HCEC 1CT (cell line): ENCODE results near the gene DCLRE1C.
"Not testable (repeated sequence)": the region's sequence is repeated elsewhere in the genome, so short reads cannot be mapped to it uniquely, and the experiment has no call there.

Experiments
- DNase-seq: peaks from one replicate; pipeline ENCODE4 v3.0.0-alpha.2; 2017

The DCLRE1C gene

DNA sequence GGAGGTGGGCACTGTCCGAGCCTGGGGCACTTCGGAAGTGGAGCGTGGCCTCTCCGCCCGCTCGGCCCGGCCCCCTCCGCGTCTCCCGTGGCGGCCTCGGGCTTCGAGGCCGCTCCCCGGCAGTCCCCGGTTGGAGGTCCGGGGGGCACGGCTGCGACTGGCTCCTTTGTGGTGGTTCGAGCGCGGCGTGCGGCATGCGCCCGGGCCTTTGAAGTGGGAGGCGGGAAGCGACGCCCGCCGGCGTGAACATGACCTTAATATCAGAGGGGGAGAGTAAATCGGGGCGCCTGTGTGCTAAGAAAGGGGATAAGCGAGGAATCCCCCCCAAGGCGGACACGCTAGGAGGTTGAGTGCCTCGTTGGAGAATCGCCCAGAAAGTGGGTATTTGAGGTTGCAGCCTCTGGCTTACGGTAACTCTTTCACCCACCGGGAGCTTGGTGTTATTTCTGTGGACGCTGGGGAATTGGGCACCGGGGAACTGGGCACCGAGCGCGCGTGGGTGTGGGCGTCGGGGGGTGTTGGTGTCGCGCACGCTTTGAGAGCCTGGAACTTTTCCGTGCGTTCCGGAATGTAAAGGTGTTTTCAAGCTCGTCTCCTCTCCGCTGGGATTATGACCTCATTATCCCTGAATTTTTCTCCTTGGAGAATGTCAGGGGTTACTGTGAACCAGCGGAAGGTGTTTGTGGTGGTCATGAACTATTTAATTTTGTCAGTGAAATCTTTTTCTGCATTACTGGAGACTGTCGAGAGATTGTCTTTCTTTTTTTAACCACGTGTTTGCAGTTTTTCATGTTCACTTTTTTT, 74.6 kb downstream of the DCLRE1C start:
- DNase-seq: peak; percentile 21

DNA sequence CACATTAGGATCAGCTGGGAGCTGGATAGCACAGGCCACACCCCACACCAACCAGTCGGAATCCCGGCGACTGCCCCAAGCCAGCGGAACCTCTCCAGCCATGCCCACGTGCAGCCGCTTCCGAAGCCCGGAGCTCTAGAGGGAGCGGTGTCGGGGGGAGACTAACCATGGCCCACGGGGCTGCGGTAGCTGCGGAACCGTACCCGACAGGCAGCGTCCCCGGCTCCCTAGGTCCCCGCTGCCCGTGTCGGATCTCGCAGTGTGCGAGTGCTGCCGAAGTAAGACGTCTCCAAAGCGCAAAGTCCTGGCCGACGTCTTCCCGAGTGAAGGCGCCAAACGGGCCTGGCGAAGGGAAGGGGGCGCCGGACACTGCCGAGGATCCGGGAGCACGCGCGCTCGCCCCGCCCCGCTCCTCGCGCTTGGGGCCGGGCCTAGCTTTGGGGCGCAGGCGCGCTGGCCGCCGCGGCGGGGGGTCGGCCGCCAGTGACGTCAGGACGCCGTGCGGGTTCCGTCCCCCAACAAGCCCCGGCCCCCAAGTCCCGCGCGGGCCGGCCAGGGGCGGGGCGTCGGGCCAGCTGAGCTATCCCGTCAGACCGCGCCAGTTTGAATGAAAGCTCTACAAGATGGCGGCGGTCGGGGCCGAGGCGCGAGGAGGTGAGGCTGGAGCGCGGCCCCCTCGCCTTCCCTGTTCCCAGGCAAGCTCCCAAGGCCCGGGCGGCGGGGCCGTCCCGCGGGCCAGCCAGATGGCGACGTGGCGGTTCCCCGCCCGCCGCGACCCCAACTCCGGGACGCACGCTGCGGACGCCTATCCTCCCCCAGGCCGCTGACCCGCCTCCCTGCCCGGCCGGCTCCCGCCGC, 75.4 kb downstream of the DCLRE1C start, which contains the start of gene SUV39H2:
Gene SUV39H2, plus strand, starts transcription at position 601 of the 858 bp plus-strand sequence. Its CDS starts 23 bp downstream, at position 624.
- DNase-seq: peak; percentile 93

DNA sequence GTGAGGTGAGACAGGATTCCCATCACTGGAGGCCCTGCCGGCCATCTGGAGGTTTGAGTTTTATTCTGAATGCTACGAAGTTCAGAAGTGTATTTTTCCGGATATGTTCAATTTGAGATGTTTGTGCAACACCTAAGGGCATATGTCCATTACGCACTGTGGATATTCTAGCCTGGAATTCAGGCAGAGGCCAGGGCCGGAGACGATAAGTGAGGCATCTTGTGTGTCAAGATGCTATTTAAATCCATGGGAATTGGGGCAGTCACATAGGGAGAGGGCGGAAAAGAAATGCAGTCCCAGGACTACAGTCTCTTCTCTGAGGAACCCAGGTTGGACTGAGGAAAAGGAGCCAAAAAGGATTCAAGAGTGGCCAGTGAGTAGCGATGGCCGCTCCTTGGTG, 77.1 kb downstream of the DCLRE1C start:
- no peak for DNase-seq

GRCh38 chr10:14875941-14876340, 78.0 kb downstream of the DCLRE1C start:
- DNase-seq: no peak

- DNase-seq: peak; percentile 82
These were observed 80.7 kb downstream of the DCLRE1C start for GRCh38 chr10:14873090-14873760.

DNA sequence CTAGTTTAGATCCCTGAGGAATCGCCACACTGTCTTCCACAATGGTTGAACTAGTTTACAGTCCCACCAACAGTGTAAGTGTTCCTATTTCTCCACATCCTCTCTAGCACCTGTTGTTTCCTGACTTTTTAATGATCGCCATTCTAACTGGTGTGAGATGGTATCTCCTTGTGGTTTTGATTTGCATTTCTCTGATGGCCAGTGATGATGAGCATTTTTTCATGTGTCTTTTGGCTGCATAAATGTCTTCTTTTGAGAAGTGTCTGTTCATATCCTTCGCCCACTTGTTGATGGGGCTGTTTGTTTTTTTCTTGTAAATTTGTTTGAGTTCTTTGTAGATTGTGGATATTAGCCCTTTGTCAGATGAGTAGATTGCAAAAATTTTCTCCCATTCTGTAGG, 89.0 kb downstream of the DCLRE1C start:
- not testable (repeated sequence) for DNase-seq

DNA sequence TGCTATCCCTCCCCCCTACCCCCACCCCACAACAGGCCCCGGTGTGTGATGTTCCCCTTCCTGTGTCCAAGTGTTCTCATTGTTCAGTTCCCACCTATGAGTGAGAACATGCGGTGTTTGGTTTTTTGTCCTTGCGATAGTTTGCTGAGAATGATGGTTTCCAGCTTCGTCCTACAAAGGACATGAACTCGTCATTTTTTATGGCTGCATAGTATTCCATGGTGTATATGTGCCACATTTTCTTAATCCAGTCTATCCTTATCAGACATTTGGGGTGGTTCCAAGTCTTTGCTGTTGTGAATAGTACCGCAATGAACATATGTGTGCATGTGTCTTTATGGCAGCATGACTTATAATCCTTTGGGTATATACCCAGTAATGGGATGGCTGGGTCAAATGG, 89.4 kb downstream of the DCLRE1C start:
- not testable (repeated sequence) for DNase-seq

DNA sequence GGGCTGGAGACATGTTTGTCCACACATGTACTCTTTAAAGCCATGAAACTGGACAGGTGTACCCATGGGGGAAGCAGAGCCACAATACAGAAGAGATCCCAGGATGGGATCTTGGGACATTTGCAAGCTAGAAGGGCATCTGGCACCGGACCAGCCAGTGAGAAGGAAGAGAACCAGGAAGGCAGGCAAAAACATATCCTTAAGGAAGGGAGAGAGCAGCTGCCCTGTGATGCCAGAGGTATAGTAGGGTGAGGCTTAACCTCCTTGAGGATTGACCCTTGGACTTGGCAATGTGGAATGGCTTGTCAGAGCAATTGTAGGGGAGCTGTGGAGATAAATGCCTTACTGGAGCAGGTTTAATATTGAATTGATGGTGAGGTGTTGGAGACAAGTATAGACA, 93.1 kb downstream of the DCLRE1C start:
- no peak for DNase-seq

- peak; percentile 13 for DNase-seq
These were observed 94.1 kb downstream of the DCLRE1C start for GRCh38 chr10:14859775-14860174.

GRCh38 chr10:14859043-14859442, 94.9 kb downstream of the DCLRE1C start:
- DNase-seq: no peak

GRCh38 chr10:14858338-14858960, 95.4 kb downstream of the DCLRE1C start:
- no peak for DNase-seq

- DNase-seq: no peak
These were observed 98.4 kb downstream of the DCLRE1C start for GRCh38 chr10:14855453-14855852.

DNA sequence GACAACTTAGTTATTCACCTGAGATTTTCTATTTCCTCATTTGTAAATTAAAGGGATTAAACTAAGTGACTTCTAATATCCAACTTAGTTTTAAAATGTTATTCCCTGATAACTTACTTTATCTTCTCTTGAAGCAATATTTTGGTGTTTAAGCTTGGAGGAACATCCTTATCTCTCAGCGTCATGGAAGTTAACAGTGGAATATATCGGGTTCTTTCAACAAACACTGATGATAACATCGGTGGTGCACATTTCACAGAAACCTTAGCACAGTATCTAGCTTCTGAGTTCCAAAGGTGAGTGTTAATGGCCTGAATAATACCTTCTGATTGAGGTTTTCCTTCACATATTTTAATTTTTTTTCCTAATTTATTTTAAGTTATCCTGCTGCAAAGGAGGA, 101.7 kb downstream of the DCLRE1C start:
- no peak for DNase-seq
